KMS-11 (cell line): ENCODE results near the gene SNRPA.

Experiments
- H2AFZ ChIP-seq: fragments of 200-600 bp; sonication (generic); 2 replicates; pipeline ENCODE4 v1.6.1; 2016; ENCODE audit warnings: antibody characterized with exemption, mixed run types, low read depth
- H3K27ac ChIP-seq: fragments of 200-600 bp; sonication (generic); 2 replicates; pipeline ENCODE4 v1.6.1; 2016; ENCODE audit warnings: mild to moderate bottlenecking, mixed run types
- H3K27me3 ChIP-seq: fragments of 200-600 bp; sonication (generic); 2 replicates; pipeline ENCODE4 v1.6.1; 2017; ENCODE audit warnings: mild to moderate bottlenecking, low read depth, mixed run types, moderate library complexity; ENCODE audit not compliant: insufficient read depth
- H3K36me3 ChIP-seq: fragments of 200-600 bp; sonication (generic); 2 replicates; pipeline ENCODE4 v1.6.1; 2017; ENCODE audit warnings: mild to moderate bottlenecking, mixed run types; ENCODE audit not compliant: insufficient read depth
- H3K4me1 ChIP-seq: fragments of 200-600 bp; sonication (generic); 2 replicates; pipeline ENCODE4 v1.6.1; 2016; ENCODE audit warnings: mild to moderate bottlenecking, low read depth, mixed run types; ENCODE audit not compliant: poor library complexity, severe bottlenecking
- H3K4me2 ChIP-seq: fragments of 200-600 bp; sonication (generic); 2 replicates; pipeline ENCODE4 v1.7.0; 2016; ENCODE audit warnings: mild to moderate bottlenecking, mixed run types
- H3K4me3 ChIP-seq: fragments of 200-600 bp; sonication (generic); IDR thresholded peaks from 2 replicates; pipeline ENCODE4 v1.6.1; 2017; ENCODE audit warnings: low read depth, low read length, mixed read lengths; ENCODE audit not compliant: insufficient read depth
- H3K79me2 ChIP-seq: fragments of 200-600 bp; sonication (generic); 2 replicates; pipeline ENCODE4 v1.6.1; 2016; ENCODE audit warnings: low read depth, mixed run types; ENCODE audit not compliant: insufficient read depth
- H3K9ac ChIP-seq: fragments of 200-600 bp; sonication (generic); 2 replicates; pipeline ENCODE4 v1.6.1; 2016; ENCODE audit warnings: mild to moderate bottlenecking, mixed run types
- H4K20me1 ChIP-seq: fragments of 200-600 bp; sonication (generic); 2 replicates; pipeline ENCODE4 v1.6.1; 2016; ENCODE audit warnings: mild to moderate bottlenecking, mixed run types; ENCODE audit not compliant: insufficient read depth
- TF ChIP-seq, protein P1 (sequence below): fragments of 200-600 bp; sonication (generic); conservative IDR thresholded peaks from 2 replicates; pipeline ENCODE4 v1.6.1; 2017; ENCODE audit warnings: low read depth, mild to moderate bottlenecking, antibody characterized with exemption, low read length, moderate library complexity, mixed read lengths

The SNRPA gene

DNA sequence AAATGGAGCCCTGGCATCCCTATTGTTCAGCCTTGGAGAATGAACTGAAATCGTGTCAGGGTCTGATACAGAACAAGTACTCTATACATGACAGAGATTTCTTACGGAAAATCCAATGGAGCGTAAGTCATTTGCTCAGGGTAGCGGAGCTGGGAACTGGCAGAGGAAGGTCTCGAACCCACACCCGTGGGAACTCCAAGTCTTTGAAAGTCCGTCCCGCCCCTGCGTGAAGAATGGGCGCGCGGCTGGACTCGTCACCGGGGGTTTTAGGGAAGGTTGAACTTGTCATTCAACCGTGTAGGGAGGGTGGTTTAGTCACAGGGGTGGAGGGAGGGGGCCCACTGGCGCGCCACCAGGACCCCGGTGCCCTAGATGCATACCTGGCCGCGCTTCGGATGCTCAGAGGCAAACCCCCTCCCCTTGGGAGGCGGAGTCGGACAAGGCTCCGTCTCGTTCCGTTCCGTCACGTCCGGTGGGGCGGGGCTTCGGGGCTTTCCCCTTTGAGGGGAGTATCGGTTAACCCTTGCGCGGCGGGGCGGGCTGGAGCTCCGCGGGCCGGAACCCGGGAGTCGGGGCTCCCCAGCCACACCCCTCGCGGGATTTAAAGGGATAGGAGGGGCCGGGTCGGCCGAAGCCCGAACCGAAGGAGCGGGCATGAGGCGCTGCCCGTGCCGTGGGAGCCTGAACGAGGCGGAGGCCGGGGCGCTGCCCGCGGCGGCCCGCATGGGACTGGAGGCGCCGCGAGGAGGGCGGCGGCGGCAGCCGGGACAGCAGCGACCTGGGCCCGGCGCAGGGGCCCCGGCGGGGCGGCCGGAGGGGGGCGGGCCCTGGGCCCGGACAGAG, 34.3 kb upstream of the SNRPA start, which contains the start of the genes COQ8B and ITPKC:
COQ8B (minus strand) TSS at position 405 of the 843 bp plus-strand sequence. CDS start 2,254 bp downstream, outside the sequence.
ITPKC (plus strand) TSS at position 631 of the 843 bp plus-strand sequence; CDS start at position 655, 24 bp downstream.
- peak within 1 kb of the TSS; percentile 57 for H2AFZ ChIP-seq
- H3K27ac ChIP-seq, result peak within 1 kb of the TSS; percentile 28
- peak within 1 kb of the TSS; percentile 95 for H3K4me2 ChIP-seq
- H3K27me3 ChIP-seq, result no peaks in the 10 kb centered on the region
- no peaks in the 10 kb centered on the region for H3K36me3 ChIP-seq
- peaks cover 8% of the 10 kb centered on the region; the same call in 1 of the 2 replicates for H3K79me2 ChIP-seq
- H3K4me1 ChIP-seq, result peaks cover 54% of the 10 kb centered on the region
- TF ChIP-seq, protein P1, sequence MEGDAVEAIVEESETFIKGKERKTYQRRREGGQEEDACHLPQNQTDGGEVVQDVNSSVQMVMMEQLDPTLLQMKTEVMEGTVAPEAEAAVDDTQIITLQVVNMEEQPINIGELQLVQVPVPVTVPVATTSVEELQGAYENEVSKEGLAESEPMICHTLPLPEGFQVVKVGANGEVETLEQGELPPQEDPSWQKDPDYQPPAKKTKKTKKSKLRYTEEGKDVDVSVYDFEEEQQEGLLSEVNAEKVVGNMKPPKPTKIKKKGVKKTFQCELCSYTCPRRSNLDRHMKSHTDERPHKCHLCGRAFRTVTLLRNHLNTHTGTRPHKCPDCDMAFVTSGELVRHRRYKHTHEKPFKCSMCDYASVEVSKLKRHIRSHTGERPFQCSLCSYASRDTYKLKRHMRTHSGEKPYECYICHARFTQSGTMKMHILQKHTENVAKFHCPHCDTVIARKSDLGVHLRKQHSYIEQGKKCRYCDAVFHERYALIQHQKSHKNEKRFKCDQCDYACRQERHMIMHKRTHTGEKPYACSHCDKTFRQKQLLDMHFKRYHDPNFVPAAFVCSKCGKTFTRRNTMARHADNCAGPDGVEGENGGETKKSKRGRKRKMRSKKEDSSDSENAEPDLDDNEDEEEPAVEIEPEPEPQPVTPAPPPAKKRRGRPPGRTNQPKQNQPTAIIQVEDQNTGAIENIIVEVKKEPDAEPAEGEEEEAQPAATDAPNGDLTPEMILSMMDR, result no peak
- H4K20me1 ChIP-seq, result no peaks in the 10 kb centered on the region
- H3K4me3 ChIP-seq, result no peak within 1 kb of the TSS
- H3K9ac ChIP-seq, result peak within 1 kb of the TSS; percentile 71

DNA sequence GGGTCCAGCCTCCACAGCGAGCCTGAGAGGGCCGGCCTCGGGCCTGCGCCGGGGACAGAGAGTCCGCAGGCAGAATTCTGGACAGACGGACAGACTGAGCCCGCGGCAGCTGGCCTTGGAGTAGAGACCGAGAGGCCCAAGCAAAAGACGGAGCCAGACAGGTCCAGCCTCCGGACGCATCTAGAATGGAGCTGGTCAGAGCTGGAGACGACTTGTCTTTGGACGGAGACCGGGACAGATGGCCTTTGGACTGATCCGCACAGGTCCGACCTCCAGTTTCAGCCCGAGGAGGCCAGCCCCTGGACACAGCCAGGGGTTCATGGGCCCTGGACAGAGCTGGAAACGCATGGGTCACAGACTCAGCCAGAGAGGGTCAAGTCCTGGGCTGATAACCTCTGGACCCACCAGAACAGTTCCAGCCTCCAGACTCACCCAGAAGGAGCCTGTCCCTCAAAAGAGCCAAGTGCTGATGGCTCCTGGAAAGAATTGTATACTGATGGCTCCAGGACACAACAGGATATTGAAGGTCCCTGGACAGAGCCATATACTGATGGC, 33.6 kb upstream of the SNRPA start:
- H3K36me3 ChIP-seq, result no peaks in the 10 kb centered on the region
- H3K4me2 ChIP-seq, result peak overlapping the region; percentile 95
- H2AFZ ChIP-seq, result peak overlapping the region; percentile 57
- no peak overlapping the region for H3K4me3 ChIP-seq
- peak overlapping the region; percentile 28; the same call in 1 of the 2 replicates for H3K27ac ChIP-seq
- H3K4me1 ChIP-seq, result peaks cover 54% of the 10 kb centered on the region
- H3K9ac ChIP-seq, result peak overlapping the region; percentile 71
- H4K20me1 ChIP-seq, result no peaks in the 10 kb centered on the region
- no peaks in the 10 kb centered on the region for H3K27me3 ChIP-seq
- H3K79me2 ChIP-seq, result peaks cover 8% of the 10 kb centered on the region; the same call in 1 of the 2 replicates
- TF ChIP-seq, protein P1, result no peak

DNA sequence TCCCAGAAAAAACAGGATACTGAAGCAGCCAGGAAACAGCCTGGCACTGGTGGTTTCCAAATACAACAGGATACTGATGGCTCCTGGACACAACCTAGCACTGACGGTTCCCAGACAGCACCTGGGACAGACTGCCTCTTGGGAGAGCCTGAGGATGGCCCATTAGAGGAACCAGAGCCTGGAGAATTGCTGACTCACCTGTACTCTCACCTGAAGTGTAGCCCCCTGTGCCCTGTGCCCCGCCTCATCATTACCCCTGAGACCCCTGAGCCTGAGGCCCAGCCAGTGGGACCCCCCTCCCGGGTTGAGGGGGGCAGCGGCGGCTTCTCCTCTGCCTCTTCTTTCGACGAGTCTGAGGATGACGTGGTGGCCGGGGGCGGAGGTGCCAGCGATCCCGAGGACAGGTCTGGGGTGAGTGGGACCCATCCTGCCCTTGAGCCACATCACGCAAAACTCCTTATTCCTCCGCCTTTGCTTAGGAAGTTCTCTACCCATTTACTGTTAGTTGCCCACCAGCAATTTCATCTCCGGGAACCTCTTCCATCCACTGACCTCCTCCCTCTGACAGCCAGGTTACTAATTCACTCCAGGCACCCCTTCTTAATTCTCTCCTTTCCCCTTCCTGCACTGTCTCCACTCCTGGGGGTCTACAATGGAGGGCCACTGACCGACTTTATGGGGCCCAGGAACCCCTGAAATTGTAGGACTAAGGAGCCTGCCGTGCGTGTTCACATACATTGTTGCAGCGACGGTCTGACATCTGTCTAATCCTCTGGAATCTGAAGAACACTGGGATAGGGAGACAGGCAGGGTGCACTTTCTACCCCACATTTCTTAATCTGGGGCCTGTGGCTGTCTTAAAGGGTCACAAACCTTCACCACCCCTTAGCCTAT, 32.9 kb upstream of the SNRPA start:
- peaks cover 8% of the 10 kb centered on the region; the same call in 1 of the 2 replicates for H3K79me2 ChIP-seq
- H4K20me1 ChIP-seq, result no peaks in the 10 kb centered on the region
- H3K27ac ChIP-seq, result no peak overlapping the region
- H3K4me1 ChIP-seq, result peaks cover 54% of the 10 kb centered on the region
- H3K36me3 ChIP-seq, result no peaks in the 10 kb centered on the region
- no peak overlapping the region for H3K4me3 ChIP-seq
- peak overlapping the region; percentile 40; the same call in 1 of the 2 replicates for H3K9ac ChIP-seq
- TF ChIP-seq, protein P1, result no peak
- H2AFZ ChIP-seq, result no peak overlapping the region; the same call in 1 of the 2 replicates
- H3K27me3 ChIP-seq, result no peaks in the 10 kb centered on the region
- H3K4me2 ChIP-seq, result peak overlapping the region; percentile 95
